HCEC 1CT (cell line): ENCODE data around the gene MSH6.

ENCODE experiments used
- DNase-seq: peaks from one replicate; pipeline ENCODE4 v3.0.0-alpha.2; 2017

The MSH6 gene

DNA sequence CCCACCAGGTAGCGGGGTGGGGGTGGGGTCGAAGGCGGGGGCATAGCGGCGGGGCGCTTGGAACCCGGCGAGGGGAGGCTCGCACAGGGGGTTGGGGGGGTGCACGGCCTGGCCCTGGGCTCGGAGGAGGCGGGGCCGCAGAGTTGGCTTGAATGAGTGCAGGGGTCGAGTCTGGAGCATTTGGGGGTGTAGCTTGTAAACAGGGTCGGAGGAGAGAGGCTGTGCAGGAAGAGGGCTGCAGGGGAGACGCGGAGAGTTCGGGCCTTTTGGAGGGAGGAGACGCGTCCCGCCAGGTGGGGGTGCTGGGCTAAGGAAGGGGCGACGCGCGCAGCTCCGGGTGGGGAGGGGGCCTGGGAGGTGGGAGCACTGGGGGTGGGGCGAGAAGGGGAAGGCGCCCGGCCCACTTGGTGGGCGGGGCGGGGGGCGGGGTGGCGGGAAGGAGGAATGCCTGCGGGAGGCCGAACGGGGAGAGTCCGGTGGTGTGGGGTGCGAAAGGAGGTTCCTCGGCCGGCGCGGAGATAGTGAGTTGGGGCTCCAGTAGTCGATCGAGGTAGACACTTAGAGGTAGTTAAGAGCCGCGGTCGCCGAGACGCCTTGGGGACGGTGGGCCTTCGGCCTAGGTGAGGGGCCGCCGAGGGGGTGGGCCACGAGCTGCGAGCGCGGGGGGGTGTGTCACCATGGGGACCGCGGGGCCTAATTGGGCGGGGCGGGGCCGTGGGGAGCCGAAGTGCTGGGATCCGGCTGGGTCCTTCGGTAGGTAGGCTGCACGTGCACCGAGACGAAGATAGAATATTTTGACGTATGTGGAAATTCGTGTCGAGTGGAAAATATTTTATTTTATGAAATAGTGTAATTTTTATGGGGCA is 774 bp downstream of the MSH6 start:
- peak; percentile 62 for DNase-seq

DNA sequence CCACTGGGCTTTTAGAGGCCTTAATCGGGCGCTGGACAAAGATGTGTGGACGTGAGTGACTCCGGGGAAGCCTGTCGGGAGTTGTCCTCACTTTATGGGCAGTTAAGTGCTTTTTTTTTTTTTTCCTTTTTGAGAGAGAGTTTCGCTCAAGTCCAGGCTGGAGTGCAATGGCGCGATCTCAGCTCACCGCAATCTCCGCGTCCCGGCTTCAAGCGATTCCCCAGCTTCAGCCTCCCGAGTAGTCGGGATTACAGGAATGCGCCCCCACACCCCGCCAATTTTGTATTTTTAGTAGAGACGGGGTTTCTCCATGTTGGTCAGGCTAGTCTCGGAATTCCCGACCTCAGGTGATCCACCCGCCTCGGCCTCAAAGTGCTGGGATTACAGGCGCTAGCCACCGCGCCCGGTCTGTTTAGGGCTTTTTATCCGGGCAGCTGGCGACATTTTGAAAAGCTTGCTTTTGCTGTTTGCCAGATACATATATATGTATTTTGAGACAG is 1.5 kb downstream of the MSH6 start:
- no peak for DNase-seq

DNA sequence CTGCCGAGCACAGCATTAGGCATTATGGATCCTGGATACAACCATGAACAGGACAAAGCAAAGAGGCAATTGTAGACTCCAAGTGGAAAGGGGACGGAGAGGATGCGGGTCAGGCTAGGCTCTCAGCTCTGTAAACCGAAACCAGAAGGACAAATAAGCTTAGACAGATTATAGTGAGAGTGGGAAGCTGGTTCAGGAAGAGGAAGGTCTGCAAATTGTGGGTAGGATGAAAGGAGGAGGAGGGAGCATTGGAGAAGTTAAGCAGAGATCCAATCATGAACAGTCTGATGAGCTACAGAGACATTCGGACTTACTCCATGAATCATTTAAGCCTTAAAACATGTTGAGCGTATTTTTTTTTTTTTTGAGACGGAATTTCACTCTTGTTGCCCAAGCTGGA is 3.0 kb downstream of the MSH6 start:
- peak; percentile 33 for DNase-seq

DNA sequence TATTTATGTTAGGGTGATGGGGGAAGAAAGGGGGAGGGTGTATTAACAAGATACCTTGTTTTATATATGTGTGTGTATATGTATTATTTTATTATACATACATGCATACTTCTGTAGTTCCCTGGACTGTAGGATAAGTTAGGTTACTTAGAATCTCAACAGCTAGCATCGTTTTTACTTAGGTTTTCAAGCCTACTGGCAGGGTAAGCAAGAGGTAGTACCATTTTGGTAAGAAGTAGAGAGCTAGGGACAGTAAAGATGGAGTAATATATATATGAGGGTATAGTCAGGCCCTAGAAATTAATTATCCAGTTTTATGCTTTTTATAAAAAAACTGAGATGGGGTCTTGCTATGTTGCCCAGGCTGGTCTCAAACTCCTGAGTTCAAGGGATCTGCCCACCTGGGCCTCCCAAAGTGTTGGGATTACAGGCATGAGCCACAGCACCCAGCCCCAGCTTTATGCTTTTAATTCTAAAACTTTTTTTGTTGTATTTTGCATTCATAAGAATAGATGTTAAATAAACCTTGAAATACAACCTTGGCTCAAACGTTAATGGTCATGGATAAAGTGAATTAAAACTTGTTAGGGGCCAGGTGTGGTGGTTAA is 13.2 kb downstream of the MSH6 start:
- no peak for DNase-seq

DNA sequence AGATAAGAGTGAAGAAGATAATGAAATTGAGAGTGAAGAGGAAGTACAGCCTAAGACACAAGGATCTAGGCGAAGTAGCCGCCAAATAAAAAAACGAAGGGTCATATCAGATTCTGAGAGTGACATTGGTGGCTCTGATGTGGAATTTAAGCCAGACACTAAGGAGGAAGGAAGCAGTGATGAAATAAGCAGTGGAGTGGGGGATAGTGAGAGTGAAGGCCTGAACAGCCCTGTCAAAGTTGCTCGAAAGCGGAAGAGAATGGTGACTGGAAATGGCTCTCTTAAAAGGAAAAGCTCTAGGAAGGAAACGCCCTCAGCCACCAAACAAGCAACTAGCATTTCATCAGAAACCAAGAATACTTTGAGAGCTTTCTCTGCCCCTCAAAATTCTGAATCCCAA is 15.7 kb downstream of the MSH6 start:
- no peak for DNase-seq

DNA sequence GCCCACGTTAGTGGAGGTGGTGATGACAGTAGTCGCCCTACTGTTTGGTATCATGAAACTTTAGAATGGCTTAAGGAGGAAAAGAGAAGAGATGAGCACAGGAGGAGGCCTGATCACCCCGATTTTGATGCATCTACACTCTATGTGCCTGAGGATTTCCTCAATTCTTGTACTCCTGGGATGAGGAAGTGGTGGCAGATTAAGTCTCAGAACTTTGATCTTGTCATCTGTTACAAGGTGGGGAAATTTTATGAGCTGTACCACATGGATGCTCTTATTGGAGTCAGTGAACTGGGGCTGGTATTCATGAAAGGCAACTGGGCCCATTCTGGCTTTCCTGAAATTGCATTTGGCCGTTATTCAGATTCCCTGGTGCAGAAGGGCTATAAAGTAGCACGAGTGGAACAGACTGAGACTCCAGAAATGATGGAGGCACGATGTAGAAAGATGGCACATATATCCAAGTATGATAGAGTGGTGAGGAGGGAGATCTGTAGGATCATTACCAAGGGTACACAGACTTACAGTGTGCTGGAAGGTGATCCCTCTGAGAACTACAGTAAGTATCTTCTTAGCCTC is 16.2 kb downstream of the MSH6 start:
- DNase-seq: no peak

DNA sequence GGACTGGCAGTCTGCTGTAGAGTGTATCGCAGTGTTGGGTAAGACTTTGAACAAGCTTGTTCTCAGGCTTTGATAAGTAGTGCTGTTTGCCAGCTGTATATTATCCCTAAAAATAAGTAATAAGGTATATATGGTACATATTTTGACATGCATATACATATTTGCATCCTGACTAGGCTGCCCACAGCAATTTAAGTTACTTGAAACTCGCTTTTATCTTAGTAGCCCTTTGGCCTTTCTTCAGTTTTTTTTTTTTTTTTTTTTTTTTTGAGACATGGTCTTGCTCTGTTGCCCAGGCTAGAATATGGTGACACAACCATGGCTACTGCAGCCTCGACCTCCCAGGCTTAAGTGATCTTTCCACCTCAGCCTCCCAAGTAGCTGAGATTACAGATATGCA is 18.2 kb downstream of the MSH6 start:
- DNase-seq: no peak

DNA sequence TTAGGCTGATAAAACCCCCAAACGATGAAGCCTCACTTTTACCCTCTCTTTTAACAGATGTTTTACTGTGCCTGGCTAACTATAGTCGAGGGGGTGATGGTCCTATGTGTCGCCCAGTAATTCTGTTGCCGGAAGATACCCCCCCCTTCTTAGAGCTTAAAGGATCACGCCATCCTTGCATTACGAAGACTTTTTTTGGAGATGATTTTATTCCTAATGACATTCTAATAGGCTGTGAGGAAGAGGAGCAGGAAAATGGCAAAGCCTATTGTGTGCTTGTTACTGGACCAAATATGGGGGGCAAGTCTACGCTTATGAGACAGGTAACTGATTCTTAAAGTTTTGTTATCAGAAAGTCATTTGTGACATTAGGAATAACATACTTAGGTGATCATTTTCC is 20.4 kb downstream of the MSH6 start:
- DNase-seq: no peak

DNA sequence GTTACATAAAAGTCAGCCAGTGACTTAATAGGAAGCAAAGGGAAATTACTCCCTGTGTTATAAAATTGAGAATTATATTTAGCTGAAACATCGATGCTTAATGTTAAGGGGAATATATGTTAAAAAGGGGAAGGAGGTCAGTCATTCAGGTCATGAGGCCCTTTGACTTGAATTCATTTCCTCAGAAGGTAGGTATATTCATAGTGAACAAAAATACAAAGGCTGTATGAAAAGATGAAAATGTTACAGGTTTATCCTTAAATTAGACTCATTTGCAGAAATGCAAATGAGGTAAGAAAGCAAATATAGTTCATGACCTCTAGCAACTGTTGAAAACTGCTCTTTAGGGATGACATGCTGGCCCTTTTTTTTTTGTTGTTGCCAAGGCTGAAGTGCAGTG is 20.8 kb downstream of the MSH6 start:
- no peak for DNase-seq

DNA sequence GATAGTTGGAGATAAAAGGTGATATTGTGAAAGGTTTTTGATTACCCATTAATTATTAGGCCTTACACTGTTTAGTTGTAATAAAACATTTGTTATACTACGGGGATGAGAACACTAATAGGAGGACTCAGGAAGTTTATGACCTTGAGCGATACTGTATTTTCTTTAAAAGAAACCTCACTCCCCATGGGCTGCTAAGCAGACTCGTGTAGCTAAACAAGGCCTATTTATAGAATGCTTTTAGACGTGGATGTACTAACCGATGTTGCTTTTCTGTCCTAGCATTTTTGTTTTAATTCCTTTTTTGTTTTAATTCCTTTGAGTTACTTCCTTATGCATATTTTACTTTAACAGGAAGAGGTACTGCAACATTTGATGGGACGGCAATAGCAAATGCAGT is 22.9 kb downstream of the MSH6 start:
- no peak for DNase-seq

DNA sequence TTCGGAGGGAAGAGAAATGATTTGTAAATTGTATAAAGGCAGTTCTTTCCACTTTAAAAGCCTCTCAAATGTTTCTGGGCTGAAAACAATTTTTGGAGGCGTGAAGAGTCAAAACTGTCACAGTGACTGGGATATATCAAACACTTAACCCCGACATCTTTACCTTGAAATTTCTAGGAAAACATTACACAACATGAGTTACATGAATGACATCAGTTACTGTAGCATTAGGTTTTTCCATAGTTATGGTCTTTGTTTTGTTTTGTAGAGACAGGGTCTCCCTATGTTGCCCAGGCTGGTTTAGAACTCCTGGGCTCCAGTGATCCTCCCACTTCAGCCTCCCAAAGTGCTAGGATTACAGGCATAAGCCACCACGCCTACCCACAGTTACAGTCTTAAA is 25.7 kb downstream of the MSH6 start:
- DNase-seq: no peak

DNA sequence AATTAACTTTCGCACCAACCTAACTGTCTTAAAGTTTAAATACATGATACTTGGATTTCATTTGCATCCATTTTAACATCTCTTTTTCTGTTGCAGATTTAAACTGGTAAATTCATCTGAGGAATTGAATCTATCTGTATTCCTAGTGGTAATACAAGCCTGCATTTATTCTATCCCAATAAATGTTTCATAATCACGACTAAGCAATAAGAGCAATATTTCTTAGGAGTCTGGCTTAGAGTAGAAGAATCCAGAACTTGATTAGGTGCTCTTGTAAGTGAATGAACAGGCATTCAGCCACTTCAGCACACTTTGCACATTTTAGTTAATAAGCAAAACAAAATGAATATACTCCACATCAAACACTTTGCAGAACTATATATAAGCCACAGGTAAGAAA is 27.0 kb downstream of the MSH6 start:
- DNase-seq: no peak

DNA sequence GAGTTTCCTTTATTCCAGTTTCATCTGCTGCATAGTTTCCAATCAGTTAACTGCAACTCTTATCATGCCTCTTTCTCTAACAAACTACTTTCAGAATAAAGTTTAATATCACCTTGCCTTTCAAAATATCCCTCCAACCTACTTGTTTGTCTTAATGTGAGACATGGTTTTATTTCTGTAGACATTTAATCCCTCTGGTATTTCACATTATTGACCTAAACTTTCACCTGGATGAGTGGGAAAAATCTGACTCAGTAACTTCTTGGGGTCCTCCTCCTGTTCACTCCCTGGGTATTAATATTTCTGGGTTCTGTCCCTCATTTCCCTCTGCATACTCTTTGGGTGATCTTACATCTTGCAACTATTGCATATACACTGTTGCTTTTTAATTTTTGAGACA is 27.9 kb downstream of the MSH6 start:
- DNase-seq: no peak

DNA sequence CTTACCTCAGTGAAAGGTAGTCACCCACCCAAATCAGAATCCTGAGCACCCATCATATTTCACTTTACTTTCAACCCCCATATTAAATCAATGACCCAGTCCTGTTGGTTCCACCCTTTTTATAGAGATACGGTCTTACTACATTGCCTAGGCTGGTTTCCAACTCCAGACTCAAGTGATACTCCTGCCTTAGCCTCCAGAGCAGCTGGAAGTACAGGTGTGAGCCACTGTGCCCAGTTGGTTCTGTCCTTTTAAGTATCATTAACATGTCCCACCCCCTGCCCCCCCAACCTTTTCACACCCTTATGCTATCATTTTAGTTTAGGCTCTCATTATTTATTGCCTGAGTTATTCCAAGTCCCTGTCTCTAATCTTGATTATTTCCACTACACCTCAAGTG is 28.7 kb downstream of the MSH6 start:
- no peak for DNase-seq

DNA sequence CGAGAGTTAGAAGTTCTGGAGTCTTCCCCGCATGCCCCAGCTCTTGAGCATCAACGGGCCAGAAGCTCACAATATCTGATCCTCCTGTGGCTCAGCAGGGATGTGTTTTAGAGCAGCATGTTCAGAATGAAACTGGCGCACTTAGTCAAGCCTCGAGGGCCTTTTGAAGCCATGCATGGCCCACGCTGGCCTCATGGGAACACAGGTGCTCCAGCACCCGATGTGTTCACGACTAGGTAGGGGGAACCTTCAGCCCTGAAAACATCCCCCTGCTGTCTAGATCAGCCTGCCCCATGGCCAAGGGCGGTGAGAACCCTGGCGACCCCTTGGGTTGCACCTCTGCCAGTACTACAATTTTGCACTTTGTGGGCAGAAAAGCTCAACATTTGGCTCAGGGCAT is 32.8 kb downstream of the MSH6 start:
- no peak for DNase-seq

DNA sequence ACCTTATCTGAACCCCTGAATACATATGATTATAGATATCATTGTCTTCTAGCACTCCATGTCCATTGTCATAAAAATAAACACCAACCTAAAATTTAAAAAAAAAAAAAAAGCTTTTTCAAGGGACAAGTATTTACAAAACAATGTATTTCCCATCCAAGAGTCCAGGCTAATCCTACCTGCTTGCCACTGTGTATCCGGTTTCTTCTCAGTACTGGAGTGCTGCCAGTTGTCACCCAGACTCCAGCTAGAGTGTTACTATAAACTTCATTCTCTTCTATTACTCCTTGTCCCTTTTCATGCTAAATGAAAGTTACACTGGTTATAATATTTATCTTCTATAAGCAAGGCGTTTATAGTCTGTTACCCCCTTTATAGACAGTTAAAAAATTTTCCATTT is 35.8 kb downstream of the MSH6 start:
- no peak for DNase-seq

DNA sequence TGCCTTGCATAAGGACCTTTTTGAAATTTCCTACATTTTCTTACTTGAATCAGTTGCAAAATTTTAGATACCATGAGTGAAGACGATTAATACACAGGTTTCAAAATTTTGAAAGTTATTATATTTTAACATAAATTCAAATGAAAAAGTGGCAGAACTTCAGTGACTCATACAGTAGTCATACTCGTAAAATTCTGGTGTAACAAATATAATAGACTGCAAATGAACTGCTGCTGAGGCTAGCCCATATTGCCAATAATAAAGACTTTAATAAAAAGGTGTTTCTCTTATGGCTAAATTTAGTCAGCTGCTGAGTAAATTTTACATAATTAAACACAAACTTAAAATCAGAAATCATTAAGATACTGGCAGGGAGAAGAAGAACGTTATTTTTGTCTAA is 36.9 kb downstream of the MSH6 start:
- peak; percentile 57 for DNase-seq

DNA sequence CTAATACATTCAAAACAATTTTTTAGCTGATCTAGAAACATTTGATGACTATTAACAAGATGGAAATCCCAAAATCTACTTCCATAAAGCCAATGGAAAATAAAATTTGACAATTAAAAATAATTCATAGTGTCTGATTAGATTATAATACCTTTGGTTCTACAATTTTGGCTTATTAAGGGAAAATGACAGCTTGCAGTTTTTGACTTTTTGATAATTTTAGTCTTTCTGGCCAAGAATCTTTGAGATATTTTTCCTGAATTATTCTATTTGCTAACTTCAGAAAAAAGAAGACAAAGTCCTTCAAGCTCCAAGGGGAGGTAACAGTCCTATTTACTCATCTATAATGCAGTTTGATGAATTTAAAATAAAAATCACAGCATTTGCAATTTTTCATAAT is 39.6 kb downstream of the MSH6 start:
- no peak for DNase-seq

DNA sequence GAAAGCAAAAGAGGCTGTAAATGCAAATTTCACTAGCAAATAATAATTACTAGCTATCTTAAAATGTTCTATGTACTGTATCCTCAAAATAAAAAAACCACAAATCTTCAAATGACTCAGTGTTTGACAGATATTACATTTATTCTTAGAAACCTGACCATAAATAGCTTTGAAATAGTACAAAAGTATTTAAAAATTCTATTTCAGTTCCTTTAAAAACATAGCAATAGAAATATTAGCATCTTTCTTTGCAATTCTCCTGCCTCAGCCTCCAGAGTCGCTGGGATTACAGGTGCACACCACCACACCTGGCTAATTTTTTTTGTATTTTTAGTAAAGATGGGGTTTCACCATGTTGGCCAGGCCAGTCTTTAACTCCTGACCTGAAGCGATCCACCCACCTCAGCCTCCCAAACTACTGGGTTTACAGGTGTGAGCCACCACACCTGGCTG is 50.6 kb downstream of the MSH6 start:
- no peak for DNase-seq

DNA sequence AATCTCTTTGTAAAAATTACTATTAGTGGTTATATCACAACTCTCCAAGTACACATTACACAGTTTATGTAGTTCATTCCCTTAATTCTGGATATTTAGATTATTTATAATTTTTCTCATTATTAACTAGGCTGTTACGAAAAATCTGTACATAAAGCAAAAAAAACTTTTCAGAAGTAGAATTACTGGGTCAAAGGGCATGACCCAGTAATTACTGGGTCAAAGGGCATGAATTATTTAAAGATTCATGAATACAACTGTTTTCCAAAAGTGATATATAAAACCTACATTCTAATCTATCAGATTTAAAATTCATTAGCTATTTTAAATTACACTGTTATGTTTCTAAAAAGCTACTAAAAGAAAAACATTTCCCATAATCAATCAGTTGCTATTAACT is 55.3 kb downstream of the MSH6 start:
- no peak for DNase-seq

DNA sequence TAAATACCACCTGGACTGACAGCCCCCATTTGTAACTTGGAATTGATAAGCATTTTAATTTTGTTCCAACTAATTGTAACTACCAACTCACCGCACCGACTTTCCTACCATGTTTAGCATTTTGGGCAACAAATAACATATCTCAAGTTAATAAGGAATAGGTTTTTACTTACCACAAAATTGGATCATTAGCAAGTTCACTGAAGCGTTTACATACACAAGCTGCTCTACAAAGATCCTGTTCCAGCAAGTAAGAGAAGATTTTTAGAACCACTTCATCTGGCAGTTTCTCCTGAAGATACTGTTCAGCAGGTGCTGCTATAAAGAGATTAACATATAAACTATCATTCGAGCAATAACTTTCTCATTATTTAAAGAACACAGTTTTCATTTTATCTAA is 55.7 kb downstream of the MSH6 start:
- DNase-seq: no peak

DNA sequence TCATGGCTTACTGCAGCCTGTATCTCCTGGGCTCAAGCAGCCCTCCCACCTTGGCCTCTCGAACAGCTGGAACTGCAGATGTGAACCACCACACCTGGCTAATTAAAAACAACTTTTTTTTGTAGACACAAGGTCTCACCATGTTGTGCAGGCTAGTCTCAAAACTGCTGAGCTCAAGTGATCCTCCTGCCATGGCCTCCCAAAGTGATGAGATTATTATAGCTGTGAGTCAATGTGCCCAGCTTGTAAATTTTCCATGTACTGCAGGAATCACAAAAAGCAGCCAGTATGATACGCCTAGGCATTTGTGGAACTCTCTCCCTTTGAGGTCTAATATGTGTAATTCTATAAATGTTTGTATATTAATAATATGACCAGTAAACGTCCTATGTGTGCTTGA is 59.9 kb downstream of the MSH6 start:
- DNase-seq: no peak

DNA sequence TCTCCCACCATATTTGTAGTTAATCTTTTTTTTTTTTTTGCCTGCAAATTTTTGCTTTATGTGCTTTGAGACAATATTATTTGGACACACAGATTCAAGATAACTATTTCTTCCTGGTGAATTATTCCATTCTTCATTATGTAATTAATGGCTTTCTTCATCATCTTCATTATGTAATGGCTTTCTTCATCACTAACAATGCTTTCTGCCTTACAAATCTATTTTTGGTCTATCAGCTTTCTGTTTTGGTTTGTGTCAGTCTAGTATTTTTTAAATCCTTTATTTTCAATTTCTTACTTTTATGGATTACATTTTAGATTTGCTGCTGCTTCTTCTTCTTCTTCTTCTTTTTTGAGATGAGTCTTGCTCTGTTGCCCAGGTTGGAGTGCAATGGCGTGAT is 60.5 kb downstream of the MSH6 start:
- no peak for DNase-seq

DNA sequence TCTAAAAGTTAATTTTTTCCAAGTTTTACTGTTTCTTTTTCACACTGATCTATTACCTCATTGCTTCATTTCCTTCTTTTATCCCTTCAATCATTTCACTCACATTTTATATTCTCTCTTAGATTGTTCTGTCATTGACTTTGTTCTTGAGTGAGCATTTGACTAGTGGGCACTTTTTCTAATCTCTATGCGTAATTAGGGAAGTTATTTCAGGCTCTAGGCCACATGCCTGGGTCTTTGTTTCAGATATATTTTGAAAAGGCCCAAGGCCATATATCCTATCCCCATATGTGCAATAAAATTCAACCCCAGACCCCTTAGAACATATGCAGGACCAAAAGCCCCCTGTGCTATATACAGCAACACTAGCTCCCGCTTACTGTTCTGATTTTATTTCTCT is 61.2 kb downstream of the MSH6 start:
- no peak for DNase-seq
